IMR-90 (cell line): ENCODE measurements around the gene LUC7L. TPM values are rescaled to one million over a fixed set of nuclear protein-coding genes. Genes with fewer than 3 reads are reported as not detected.

Experiments used
- ATAC-seq: fragments of 200-7000 bp; cut with Tn5 transposase; 2 replicates; pipeline ENCODE4 v1.9.1; 2020; ENCODE audit warnings: low read depth, mild to moderate bottlenecking, moderate library complexity
- BruUV-seq: library from RNA; stranded (reverse); fragments of 400-500 nt; replicated peaks from 2 replicates; lab custom pipeline; 2021; lab: Mats Ljungman, UMichigan
- CTCF ChIA-PET: fragments of 300-600 bp; formaldehyde crosslinking; extraction: SDS; loops from one replicate; lab custom pipeline; 2021; ENCODE audit warnings: antibody characterized with exemption; lab: Yijun Ruan, JAX
- POLR2A ChIA-PET: fragments of 300-600 bp; sonication (Branson Sonifier 250); formaldehyde crosslinking; loops from one replicate; lab custom pipeline; 2022; ENCODE audit warnings: antibody characterized with exemption; ENCODE audit not compliant: unreplicated experiment; lab: Charles Lee
- DNase-seq: peaks from one replicate; pipeline ENCODE4 v3.0.0; 2013
- H2AFZ ChIP-seq: replicated peaks from 2 replicates; pipeline ENCODE3; 2013; ENCODE audit warnings: low read length, mild to moderate bottlenecking; ENCODE audit not compliant: poor library complexity
- H2AK5ac ChIP-seq: 2 replicates; pipeline ENCODE4 v1.6.1; 2013; ENCODE audit warnings: low read depth, low read length, inconsistent platforms
- H2AK9ac ChIP-seq: replicated peaks from 2 replicates; pipeline ENCODE3; 2013; ENCODE audit warnings: mild to moderate bottlenecking, low read depth, low read length, moderate library complexity; ENCODE audit not compliant: poor library complexity
- H2BK120ac ChIP-seq: 2 replicates; pipeline ENCODE4 v1.6.1; 2013; ENCODE audit warnings: low read depth, low read length, inconsistent platforms
- H2BK15ac ChIP-seq: 3 replicates; pipeline ENCODE4 v1.6.1; 2013; ENCODE audit warnings: low read depth, low read length, inconsistent platforms
- H2BK20ac ChIP-seq: 2 replicates; pipeline ENCODE4 v1.6.1; 2013; ENCODE audit warnings: low read depth, mild to moderate bottlenecking, inconsistent platforms, low read length, moderate library complexity
- H2BK5ac ChIP-seq: 2 replicates; pipeline ENCODE4 v1.6.1; 2013; ENCODE audit warnings: mild to moderate bottlenecking, low read depth, low read length, inconsistent platforms; ENCODE audit not compliant: poor library complexity, severe bottlenecking
- H3K14ac ChIP-seq: replicated peaks from 2 replicates; pipeline ENCODE4 v1.6.1; 2013; ENCODE audit warnings: low read depth, low read length, inconsistent platforms
- H3K18ac ChIP-seq: 2 replicates; pipeline ENCODE4 v1.6.1; 2013; ENCODE audit warnings: low read depth, low read length, control low read depth
- H3K23ac ChIP-seq: 2 replicates; pipeline ENCODE4 v1.6.1; 2013; ENCODE audit warnings: low read depth, low read length, inconsistent platforms
- H3K27ac ChIP-seq: 2 replicates; pipeline ENCODE4 v1.5.1; 2013; ENCODE audit warnings: mild to moderate bottlenecking, control low read depth, low read length; ENCODE audit not compliant: insufficient read depth
- H3K27me3 ChIP-seq: 2 replicates; pipeline ENCODE4 v1.6.1; 2013; ENCODE audit warnings: low read length; ENCODE audit not compliant: control insufficient read depth, insufficient read depth
- H3K36me3 ChIP-seq: 2 replicates; pipeline ENCODE4 v1.6.1; 2013; ENCODE audit warnings: low read length, mixed read lengths; ENCODE audit not compliant: control insufficient read depth, insufficient read depth
- H3K4ac ChIP-seq: 2 replicates; pipeline ENCODE4 v1.6.1; 2013; ENCODE audit warnings: low read depth, low read length, inconsistent platforms
- H3K4me1 ChIP-seq: 2 replicates; pipeline ENCODE4 v1.6.1; 2013; ENCODE audit warnings: low read length, mixed read lengths; ENCODE audit not compliant: control insufficient read depth, insufficient read depth
- H3K4me2 ChIP-seq: 2 replicates; pipeline ENCODE4 v1.6.1; 2013; ENCODE audit warnings: low read depth, mild to moderate bottlenecking, control low read depth, low read length, moderate library complexity
- H3K4me3 ChIP-seq: 2 replicates; pipeline ENCODE4 v1.5.1; 2013; ENCODE audit warnings: low read depth, mild to moderate bottlenecking, control low read depth, low read length, moderate library complexity; ENCODE audit not compliant: insufficient read depth
- H3K56ac ChIP-seq: 2 replicates; pipeline ENCODE4 v1.6.1; 2013; ENCODE audit warnings: low read length, inconsistent platforms; ENCODE audit not compliant: insufficient read depth; ENCODE audit errors: extremely low read depth
- H3K79me1 ChIP-seq, 2 experiments: 2 replicates each; pipeline ENCODE4 v1.6.1; 2013; ENCODE audit warnings: low read length in 2 of 2, inconsistent platforms in 1 of 2, low read depth in 1 of 2
- H3K9ac ChIP-seq: 2 replicates; pipeline ENCODE4 v1.6.1; 2013; ENCODE audit warnings: low read depth, low read length, control low read depth
- H3K9me1 ChIP-seq: 2 replicates; pipeline ENCODE4 v1.6.1; 2013; ENCODE audit warnings: low read length, inconsistent platforms; ENCODE audit not compliant: insufficient read depth
- H3K9me3 ChIP-seq: 2 replicates; pipeline ENCODE4 v1.6.1; 2013; ENCODE audit warnings: low read length; ENCODE audit not compliant: control insufficient read depth, insufficient read depth
- H4K20me1 ChIP-seq: 2 replicates; pipeline ENCODE4 v1.6.1; 2013; ENCODE audit warnings: low read length, inconsistent platforms; ENCODE audit not compliant: insufficient read depth
- H4K5ac ChIP-seq: 2 replicates; pipeline ENCODE4 v1.6.1; 2013; ENCODE audit warnings: mild to moderate bottlenecking, low read depth, low read length, control low read depth
- H4K8ac ChIP-seq, 2 experiments: 2 replicates each; pipeline ENCODE4 v1.6.1; 2013; ENCODE audit warnings: low read depth in 2 of 2, low read length in 2 of 2, control low read depth in 1 of 2, inconsistent platforms in 1 of 2
- H4K91ac ChIP-seq: 2 replicates; pipeline ENCODE4 v1.6.1; 2013; ENCODE audit warnings: low read depth, low read length, inconsistent platforms; ENCODE audit not compliant: insufficient read depth
- BHLHE40 ChIP-seq: fragments of 150-350 bp; IDR thresholded peaks from 2 replicates; pipeline ENCODE4 v1.6.1; 2016; ENCODE audit warnings: mild to moderate bottlenecking, low read depth, low read length
- CEBPB ChIP-seq: IDR thresholded peaks from 2 replicates; pipeline ENCODE4 v1.6.1; 2012; ENCODE audit warnings: low read depth, low read length, improper control_type of control experiment
- CHD1 ChIP-seq: IDR thresholded peaks from 2 replicates; pipeline ENCODE4 v1.6.1; 2012; ENCODE audit warnings: low read depth, low read length, improper control_type of control experiment
- FOS ChIP-seq: fragments of 150-350 bp; IDR thresholded peaks from 2 replicates; pipeline ENCODE4 v1.6.1; 2016; ENCODE audit warnings: low read depth, low read length
- MAFK ChIP-seq: IDR thresholded peaks from 2 replicates; pipeline ENCODE4 v1.6.1; 2012; ENCODE audit warnings: low read depth, low read length, improper control_type of control experiment
- MAZ ChIP-seq: IDR thresholded peaks from 2 replicates; pipeline ENCODE4 v1.6.1; 2012; ENCODE audit warnings: low read depth, mild to moderate bottlenecking, low read length, improper control_type of control experiment, moderate library complexity, borderline replicate concordance
- MXI1 ChIP-seq: IDR thresholded peaks from 2 replicates; pipeline ENCODE4 v1.6.1; 2012; ENCODE audit warnings: low read depth, mild to moderate bottlenecking, low read length, moderate library complexity, borderline replicate concordance
- NFE2L2 ChIP-seq: fragments of 150-350 bp; IDR thresholded peaks from 2 replicates; pipeline ENCODE4 v1.6.1; 2016; ENCODE audit warnings: low read depth, mild to moderate bottlenecking, low read length
- POLR2A ChIP-seq: IDR thresholded peaks from 2 replicates; pipeline ENCODE4 v1.6.1; 2012; ENCODE audit warnings: mild to moderate bottlenecking, low read depth, low read length
- RAD21 ChIP-seq: IDR thresholded peaks from 2 replicates; pipeline ENCODE4 v1.6.1; 2012; ENCODE audit warnings: low read length, improper control_type of control experiment
- RCOR1 ChIP-seq: IDR thresholded peaks from 2 replicates; pipeline ENCODE4 v1.6.1; 2012; ENCODE audit warnings: mild to moderate bottlenecking, low read length, improper control_type of control experiment; ENCODE audit not compliant: insufficient replicate concordance
- RFX5 ChIP-seq: IDR thresholded peaks from 2 replicates; pipeline ENCODE4 v1.8.0; 2012; ENCODE audit warnings: low read depth, mild to moderate bottlenecking, low read length, moderate library complexity
- SMC3 ChIP-seq: fragments of 150-350 bp; IDR thresholded peaks from 2 replicates; pipeline ENCODE4 v1.6.1; 2016; ENCODE audit warnings: low read depth, mild to moderate bottlenecking, antibody characterized with exemption, low read length, moderate library complexity
- WGBS, 2 experiments: methylation state at CpG; one replicate each; pipeline versions ENCODE4 v1.1.5 to v1.1.7; 2013; ENCODE audit warnings: missing lambda C conversion rate in 2 of 2; ENCODE audit not compliant: insufficient read length in 1 of 2; ENCODE audit errors: extremely low coverage in 2 of 2; 5-methylcytosine and 5-hydroxymethylcytosine counted together
- dilution Hi-C: fragments of 300-500 bp; cut with HindIII; formaldehyde crosslinking; loops from one replicate; pipeline ENCODE4 v1.14.3; 2018; ENCODE audit warnings: low sequenced_read_pairs; ENCODE audit not compliant: unreplicated experiment
- in situ Hi-C: fragments of 300-500 bp; cut with MboI; formaldehyde crosslinking; loops from 3 replicates; pipeline ENCODE4 v1.14.3; 2019; ENCODE audit warnings: low sequenced_read_pairs, inconsistent platforms, mixed read lengths
- intact Hi-C: fragments of 100-400 bp; cut with micrococcal nuclease; formaldehyde crosslinking; loops from 2 replicates; pipeline ENCODE4 v1.10.0; 2022
- polyA plus RNA-seq, 3 experiments: library from polyadenylated mRNA; depleted of rRNA; stranded (reverse); fragments of >200 nt; gene quantifications; 2 replicates each; pipeline ENCODE4 v1.2.3, GENCODE V29; 2012; ENCODE audit warnings: low replicate concordance in 1 of 3
- total RNA-seq: library from RNA; depleted of rRNA; stranded (reverse); fragments of >200 nt; gene quantifications from 2 replicates; pipeline ENCODE4 v1.2.3, GENCODE V29; 2012
- TF ChIP-seq, protein P1 (sequence below): fragments of 150-350 bp; IDR thresholded peaks from 2 replicates; pipeline ENCODE4 v1.6.1; 2016; ENCODE audit warnings: low read depth, mild to moderate bottlenecking, low read length, moderate library complexity, borderline replicate concordance
- TF ChIP-seq, protein P2 (sequence below): fragments of 150-350 bp; IDR thresholded peaks from 2 replicates; pipeline ENCODE4 v1.6.1; 2017; ENCODE audit warnings: mild to moderate bottlenecking, antibody characterized with exemption, low read length, low read depth
- TF ChIP-seq, protein P3 (sequence below): conservative IDR thresholded peaks from 2 replicates; pipeline ENCODE4 v1.5.1; 2012; ENCODE audit warnings: mild to moderate bottlenecking, low read depth, low read length, improper control_type of control experiment

The LUC7L gene
- total and polyA plus RNA-seq, 2 of the 4 experiments (the other 2 are of a cell fraction) = 21.5 to 55.6 TPM

DNA sequence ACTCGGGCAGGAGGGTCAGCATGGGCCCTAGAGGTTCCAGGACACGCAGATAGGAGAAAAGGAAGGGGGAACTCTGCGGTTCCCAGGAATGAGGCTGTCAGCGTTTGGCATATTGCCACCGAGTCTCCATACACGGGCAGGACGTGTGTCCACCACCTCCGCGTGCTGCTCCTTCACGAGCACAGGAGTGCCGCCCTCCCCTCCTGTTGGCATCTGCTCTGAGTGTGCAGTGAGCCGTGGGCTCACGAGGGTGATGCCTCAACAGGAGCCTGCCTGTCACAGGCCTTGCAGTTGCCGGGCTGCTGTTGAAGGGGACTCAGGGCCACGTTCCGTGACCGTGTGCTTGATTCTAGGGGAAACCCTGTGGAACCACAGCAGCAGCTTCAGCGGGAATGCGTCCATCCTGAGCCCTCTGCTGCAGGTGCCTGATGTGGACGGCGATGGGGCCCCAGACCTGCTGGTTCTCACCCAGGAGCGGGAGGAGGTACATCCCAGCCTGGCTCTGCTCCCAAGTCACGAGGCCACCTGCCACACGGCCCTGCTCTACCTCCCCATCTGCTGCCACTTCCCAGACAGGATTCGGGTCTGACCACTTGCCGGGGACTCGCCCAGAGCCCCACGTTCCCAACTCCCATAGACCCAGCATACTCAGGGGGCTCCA is 31.9 kb upstream of the LUC7L start:
- Histone ChIP-seq H2AK5ac (no peak overlapping the region), H4K20me1 (no peaks in the 10 kb centered on the region), H3K56ac (no peak overlapping the region), H3K14ac (no peak overlapping the region), H3K4me3 (no peak overlapping the region), H2AFZ (no peak overlapping the region), H2BK15ac (no peak overlapping the region), H2BK120ac (no peak overlapping the region), H3K18ac (no peak overlapping the region), H3K36me3 (peaks cover 38% of the 10 kb centered on the region), H4K8ac (no peak overlapping the region), H3K79me1 (no peaks in the 10 kb centered on the region), H4K5ac (no peak overlapping the region), H3K9ac (no peak overlapping the region), H3K4ac (no peak overlapping the region), H3K27me3 (no peaks in the 10 kb centered on the region), H2AK9ac (no peak overlapping the region), H3K9me3 (no peaks in the 10 kb centered on the region), H4K91ac (no peak overlapping the region), H3K23ac (no peak overlapping the region), H3K4me2 (no peak overlapping the region), H2BK20ac (no peak overlapping the region), H3K27ac (no peak overlapping the region), H3K9me1 (no peaks in the 10 kb centered on the region), H2BK5ac (no peak overlapping the region), H3K4me1 (no peaks in the 10 kb centered on the region)
- no TSS peak for BruUV-seq
- dilution Hi-C loops = no loop called here
- 82% methylated on average over 18 of the region's 28 CpGs; no CpG with 5 or more reads in 1 of the 2 experiments for WGBS, 2 experiments
- POLR2A ChIA-PET = no interaction called here
- in situ Hi-C loops = no loop called here
- DNase-seq (no peak), ATAC-seq (no peak)
- intact Hi-C loops = no loop called here
- no peak for TF ChIP-seq NFE2L2
- no peak for TF ChIP-seq RFX5
- no peak for TF ChIP-seq RAD21
- TF ChIP-seq POLR2A = no peak
- no peak for TF ChIP-seq FOS
- TF ChIP-seq RCOR1 = no peak
- no peak for TF ChIP-seq CHD1
- no peak for TF ChIP-seq SMC3
- no peak for TF ChIP-seq CEBPB
- TF ChIP-seq, protein P1, sequence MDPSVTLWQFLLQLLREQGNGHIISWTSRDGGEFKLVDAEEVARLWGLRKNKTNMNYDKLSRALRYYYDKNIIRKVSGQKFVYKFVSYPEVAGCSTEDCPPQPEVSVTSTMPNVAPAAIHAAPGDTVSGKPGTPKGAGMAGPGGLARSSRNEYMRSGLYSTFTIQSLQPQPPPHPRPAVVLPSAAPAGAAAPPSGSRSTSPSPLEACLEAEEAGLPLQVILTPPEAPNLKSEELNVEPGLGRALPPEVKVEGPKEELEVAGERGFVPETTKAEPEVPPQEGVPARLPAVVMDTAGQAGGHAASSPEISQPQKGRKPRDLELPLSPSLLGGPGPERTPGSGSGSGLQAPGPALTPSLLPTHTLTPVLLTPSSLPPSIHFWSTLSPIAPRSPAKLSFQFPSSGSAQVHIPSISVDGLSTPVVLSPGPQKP = no peak
- TF ChIP-seq, protein P2, sequence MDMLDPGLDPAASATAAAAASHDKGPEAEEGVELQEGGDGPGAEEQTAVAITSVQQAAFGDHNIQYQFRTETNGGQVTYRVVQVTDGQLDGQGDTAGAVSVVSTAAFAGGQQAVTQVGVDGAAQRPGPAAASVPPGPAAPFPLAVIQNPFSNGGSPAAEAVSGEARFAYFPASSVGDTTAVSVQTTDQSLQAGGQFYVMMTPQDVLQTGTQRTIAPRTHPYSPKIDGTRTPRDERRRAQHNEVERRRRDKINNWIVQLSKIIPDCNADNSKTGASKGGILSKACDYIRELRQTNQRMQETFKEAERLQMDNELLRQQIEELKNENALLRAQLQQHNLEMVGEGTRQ = no peak
- TF ChIP-seq, protein P3, sequence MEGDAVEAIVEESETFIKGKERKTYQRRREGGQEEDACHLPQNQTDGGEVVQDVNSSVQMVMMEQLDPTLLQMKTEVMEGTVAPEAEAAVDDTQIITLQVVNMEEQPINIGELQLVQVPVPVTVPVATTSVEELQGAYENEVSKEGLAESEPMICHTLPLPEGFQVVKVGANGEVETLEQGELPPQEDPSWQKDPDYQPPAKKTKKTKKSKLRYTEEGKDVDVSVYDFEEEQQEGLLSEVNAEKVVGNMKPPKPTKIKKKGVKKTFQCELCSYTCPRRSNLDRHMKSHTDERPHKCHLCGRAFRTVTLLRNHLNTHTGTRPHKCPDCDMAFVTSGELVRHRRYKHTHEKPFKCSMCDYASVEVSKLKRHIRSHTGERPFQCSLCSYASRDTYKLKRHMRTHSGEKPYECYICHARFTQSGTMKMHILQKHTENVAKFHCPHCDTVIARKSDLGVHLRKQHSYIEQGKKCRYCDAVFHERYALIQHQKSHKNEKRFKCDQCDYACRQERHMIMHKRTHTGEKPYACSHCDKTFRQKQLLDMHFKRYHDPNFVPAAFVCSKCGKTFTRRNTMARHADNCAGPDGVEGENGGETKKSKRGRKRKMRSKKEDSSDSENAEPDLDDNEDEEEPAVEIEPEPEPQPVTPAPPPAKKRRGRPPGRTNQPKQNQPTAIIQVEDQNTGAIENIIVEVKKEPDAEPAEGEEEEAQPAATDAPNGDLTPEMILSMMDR = no peak
- TF ChIP-seq MXI1 = no peak
- no peak for TF ChIP-seq BHLHE40
- no peak for TF ChIP-seq MAFK
- TF ChIP-seq MAZ = no peak
- CTCF ChIA-PET = no interaction called here
